Smooth muscle cell (in vitro differentiated cells): ENCODE data around the gene MAP3K13. TPM values are rescaled to one million over a fixed set of nuclear protein-coding genes. Genes with fewer than 3 reads are reported as not detected.

Experiments used
- DNase-seq: peaks from one replicate; lab custom pipeline; 2025; ENCODE audit not compliant: unreplicated experiment; lab: John Stamatoyannopoulos, UW
- H2AFZ ChIP-seq: fragments of 200-600 bp; sonication (generic); 2 replicates; pipeline ENCODE4 v1.6.0; 2016; ENCODE audit warnings: antibody characterized with exemption, low read depth, mild to moderate bottlenecking
- H3F3A ChIP-seq: fragments of 200-600 bp; sonication (generic); 2 replicates; pipeline ENCODE4 v1.6.0; 2017; ENCODE audit warnings: antibody characterized with exemption, low read depth
- H3K27ac ChIP-seq: fragments of 200-600 bp; sonication (generic); 2 replicates; pipeline ENCODE4 v1.5.1; 2016; ENCODE audit warnings: low read depth, mild to moderate bottlenecking
- H3K27me3 ChIP-seq: fragments of 200-600 bp; sonication (generic); 2 replicates; pipeline ENCODE4 v1.6.1; 2016; ENCODE audit warnings: low read depth, mild to moderate bottlenecking
- H3K36me3 ChIP-seq: fragments of 200-600 bp; sonication (generic); 2 replicates; pipeline ENCODE4 v1.5.1; 2016; ENCODE audit warnings: low read depth
- H3K4me1 ChIP-seq: fragments of 200-600 bp; sonication (generic); 2 replicates; pipeline ENCODE4 v1.5.1; 2016; ENCODE audit warnings: low read depth
- H3K4me2 ChIP-seq: fragments of 200-600 bp; sonication (generic); 2 replicates; pipeline ENCODE4 v1.6.0; 2016; ENCODE audit warnings: mild to moderate bottlenecking
- H3K4me3 ChIP-seq: fragments of 200-600 bp; sonication (generic); 2 replicates; pipeline ENCODE4 v1.5.1; 2016; ENCODE audit warnings: mild to moderate bottlenecking
- H3K79me2 ChIP-seq: fragments of 200-600 bp; sonication (generic); 2 replicates; pipeline ENCODE4 v1.6.0; 2016; ENCODE audit warnings: low read depth, mild to moderate bottlenecking
- H3K9ac ChIP-seq: fragments of 200-600 bp; sonication (generic); 2 replicates; pipeline ENCODE4 v1.6.0; 2016; ENCODE audit warnings: low read depth
- H3K9me3 ChIP-seq: fragments of 200-600 bp; sonication (generic); replicated peaks from 2 replicates; pipeline ENCODE4 v1.5.1; 2016; ENCODE audit warnings: low read depth
- H4K20me1 ChIP-seq: fragments of 200-600 bp; sonication (generic); 2 replicates; pipeline ENCODE4 v1.6.0; 2016; ENCODE audit warnings: low read depth
- WGBS: methylation state at CpG from one replicate; pipeline ENCODE4 v1.1.7; 2016; ENCODE audit warnings: low lambda C conversion rate; 5-methylcytosine and 5-hydroxymethylcytosine counted together
- polyA plus RNA-seq: library from polyadenylated mRNA; unstranded; fragments of >200 nt; fragmentation: Nextera tagmentation; extraction: Ambion mirVana; gene quantifications from 2 replicates; pipeline ENCODE4 v1.2.1, GENCODE V29; 2016
- total RNA-seq: library from RNA; depleted of rRNA; stranded (reverse); fragments of >200 nt; gene quantifications from 2 replicates; pipeline ENCODE4 v1.2.3, GENCODE V29; 2014
- TF ChIP-seq, protein P1 (sequence below): fragments of 200-600 bp; sonication (generic); IDR thresholded peaks from 2 replicates; pipeline ENCODE4 v1.5.1; 2017; ENCODE audit warnings: borderline replicate concordance, mild to moderate bottlenecking, antibody characterized with exemption; ENCODE audit not compliant: insufficient read depth, poor library complexity, severe bottlenecking

MAP3K13 gene
- total and polyA plus RNA-seq, 2 experiments from 2014 or later, result 28.5 to 49.9 TPM

DNA sequence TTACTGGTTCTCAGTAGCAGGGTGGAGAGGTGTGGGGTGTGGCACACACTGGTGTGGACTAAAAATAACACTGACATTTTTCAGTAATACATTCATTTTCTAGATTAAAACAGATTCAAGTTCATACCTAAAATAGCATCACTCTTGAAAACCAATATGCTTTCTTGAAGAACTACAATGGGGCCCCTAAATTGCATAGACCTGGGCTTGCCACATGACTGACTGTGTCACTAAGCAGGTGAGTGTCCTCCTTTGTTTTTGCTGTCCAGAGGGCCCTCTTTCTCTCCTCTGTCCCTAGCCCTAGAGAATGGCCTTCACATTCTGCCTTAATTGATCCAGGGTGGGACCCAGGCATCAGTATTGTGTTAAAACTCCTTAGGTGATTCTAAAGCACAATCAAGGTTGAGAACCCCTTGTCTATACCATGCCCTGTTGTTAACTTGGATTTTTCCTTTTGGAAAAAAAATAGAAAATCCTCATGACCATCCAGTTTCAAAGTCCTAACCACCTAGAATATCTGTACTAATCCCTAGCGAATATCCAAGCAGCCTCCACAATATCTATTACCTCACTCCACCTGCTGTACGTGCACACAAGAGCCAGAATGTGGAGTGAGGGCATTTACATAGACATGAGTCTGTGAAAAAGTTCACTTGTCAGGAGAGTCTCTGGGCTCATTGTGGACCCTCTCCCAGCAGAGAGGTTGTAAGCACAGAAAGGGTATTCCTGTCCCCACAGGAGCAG is 154.6 kb downstream of the MAP3K13 start:
- no peak overlapping the region for H3K4me3 ChIP-seq
- H3K27me3 ChIP-seq, result peaks cover 35% of the 10 kb centered on the region
- no peaks in the 10 kb centered on the region for H3K79me2 ChIP-seq
- 78% methylated on average over 2 of the region's 2 CpGs for WGBS
- no peak overlapping the region for H3K4me2 ChIP-seq
- H3K9ac ChIP-seq, result no peak overlapping the region
- TF ChIP-seq, protein P1, sequence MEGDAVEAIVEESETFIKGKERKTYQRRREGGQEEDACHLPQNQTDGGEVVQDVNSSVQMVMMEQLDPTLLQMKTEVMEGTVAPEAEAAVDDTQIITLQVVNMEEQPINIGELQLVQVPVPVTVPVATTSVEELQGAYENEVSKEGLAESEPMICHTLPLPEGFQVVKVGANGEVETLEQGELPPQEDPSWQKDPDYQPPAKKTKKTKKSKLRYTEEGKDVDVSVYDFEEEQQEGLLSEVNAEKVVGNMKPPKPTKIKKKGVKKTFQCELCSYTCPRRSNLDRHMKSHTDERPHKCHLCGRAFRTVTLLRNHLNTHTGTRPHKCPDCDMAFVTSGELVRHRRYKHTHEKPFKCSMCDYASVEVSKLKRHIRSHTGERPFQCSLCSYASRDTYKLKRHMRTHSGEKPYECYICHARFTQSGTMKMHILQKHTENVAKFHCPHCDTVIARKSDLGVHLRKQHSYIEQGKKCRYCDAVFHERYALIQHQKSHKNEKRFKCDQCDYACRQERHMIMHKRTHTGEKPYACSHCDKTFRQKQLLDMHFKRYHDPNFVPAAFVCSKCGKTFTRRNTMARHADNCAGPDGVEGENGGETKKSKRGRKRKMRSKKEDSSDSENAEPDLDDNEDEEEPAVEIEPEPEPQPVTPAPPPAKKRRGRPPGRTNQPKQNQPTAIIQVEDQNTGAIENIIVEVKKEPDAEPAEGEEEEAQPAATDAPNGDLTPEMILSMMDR, result no peak
- no peak overlapping the region for H3K27ac ChIP-seq
- no peaks in the 10 kb centered on the region for H3K36me3 ChIP-seq
- H3F3A ChIP-seq, result no peaks in the 10 kb centered on the region
- H4K20me1 ChIP-seq, result no peaks in the 10 kb centered on the region
- DNase-seq, result no peak
- H3K9me3 ChIP-seq, result no peaks in the 10 kb centered on the region
- no peak overlapping the region for H2AFZ ChIP-seq
- no peaks in the 10 kb centered on the region for H3K4me1 ChIP-seq

DNA sequence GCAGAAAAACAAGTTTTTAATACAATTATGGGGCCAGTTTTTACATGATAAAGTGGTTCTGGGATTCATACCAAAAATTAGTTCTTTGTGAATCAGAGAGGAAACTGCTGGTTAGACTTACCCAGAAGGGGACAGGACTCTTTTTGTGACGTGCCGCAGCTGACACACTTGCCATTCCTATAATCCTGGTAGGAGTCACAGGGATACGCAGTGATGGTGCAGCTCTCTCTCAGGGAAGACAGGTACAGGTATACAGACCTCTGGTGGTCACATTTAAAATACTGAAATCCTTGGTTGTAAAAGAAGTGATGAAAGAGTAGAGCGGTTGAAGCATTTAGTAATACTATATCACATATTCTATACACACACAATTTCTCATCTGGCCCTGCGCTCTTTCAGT is 156.1 kb downstream of the MAP3K13 start:
- no peak overlapping the region for H2AFZ ChIP-seq
- 84% methylated on average over 5 of the region's 5 CpGs for WGBS
- no peak overlapping the region for H3K4me2 ChIP-seq
- H3K27ac ChIP-seq, result no peak overlapping the region
- no peak overlapping the region for H3K4me3 ChIP-seq
- DNase-seq, result no peak
- H3K4me1 ChIP-seq, result no peaks in the 10 kb centered on the region
- no peaks in the 10 kb centered on the region for H3K79me2 ChIP-seq
- peaks cover 38% of the 10 kb centered on the region for H3K27me3 ChIP-seq
- no peaks in the 10 kb centered on the region for H3K36me3 ChIP-seq
- no peak overlapping the region for H3K9ac ChIP-seq
- TF ChIP-seq, protein P1, result no peak
- no peaks in the 10 kb centered on the region for H4K20me1 ChIP-seq
- H3F3A ChIP-seq, result no peaks in the 10 kb centered on the region
- no peaks in the 10 kb centered on the region for H3K9me3 ChIP-seq

DNA sequence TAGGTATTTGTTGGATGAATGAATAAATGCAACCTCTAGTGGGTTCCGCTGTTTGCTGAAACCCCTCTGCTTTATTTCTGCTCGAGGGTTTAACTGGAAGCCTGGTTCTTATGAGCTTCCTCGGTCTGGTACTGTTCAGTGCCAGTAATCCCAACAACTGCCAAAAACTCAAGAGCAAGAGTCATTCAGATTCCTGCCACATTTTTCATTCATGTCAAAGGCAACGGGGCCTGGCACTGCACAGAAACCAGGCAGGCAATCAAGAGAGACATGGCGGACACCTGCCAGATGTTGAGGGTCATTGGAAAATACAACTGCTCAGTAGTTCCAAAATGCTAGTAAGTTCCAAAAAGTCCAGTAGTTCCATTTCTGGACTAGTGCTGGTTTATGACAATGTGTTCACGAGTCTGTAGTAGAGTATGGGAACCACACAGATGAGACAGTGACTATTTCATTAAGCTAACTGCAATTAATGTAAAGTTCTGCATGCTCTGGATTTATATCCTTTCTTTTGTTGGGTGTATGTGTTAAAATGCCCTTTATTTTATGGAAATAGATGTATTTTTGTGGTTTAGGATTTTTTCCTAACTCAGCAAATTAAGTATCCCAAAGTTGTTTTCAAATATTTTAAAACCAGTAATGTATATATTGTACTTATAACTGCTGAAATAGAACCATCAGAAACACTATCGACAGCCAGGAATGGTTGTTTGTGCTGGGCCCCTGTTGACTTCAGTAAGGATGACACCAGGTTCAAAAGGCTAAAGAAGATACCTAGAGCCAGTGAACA is 158.6 kb downstream of the MAP3K13 start:
- Histone ChIP-seq H3K4me2 (no peak overlapping the region), H3F3A (no peaks in the 10 kb centered on the region), H3K9me3 (no peaks in the 10 kb centered on the region), H3K9ac (no peak overlapping the region), H2AFZ (no peak overlapping the region), H3K36me3 (no peaks in the 10 kb centered on the region), H4K20me1 (no peaks in the 10 kb centered on the region), H3K27ac (no peak overlapping the region), H3K79me2 (no peaks in the 10 kb centered on the region), H3K4me1 (no peaks in the 10 kb centered on the region), H3K4me3 (no peak overlapping the region), H3K27me3 (peaks cover 27% of the 10 kb centered on the region)
- DNase-seq, result no peak
- WGBS, result 86% methylated on average over 7 of the region's 7 CpGs
- TF ChIP-seq, protein P1, result no peak
